Measurements from ENCODE around the gene DENND2A.

GRCh38 chr7:140624392-140625191, 16.0 kb downstream of the DENND2A start:
- TF ChIP-seq POLR2A (IDR thresholded peaks at IDR 0.05) (no peak), CTCF (IDR thresholded peaks at IDR 0.05) (no peak)

Measured in thyroid gland (tissue), 4 donors.